ENCODE results near the gene TTF1.
A peak's percentile ranks its signal among the peaks of the same experiment; 100 is the strongest.

Gene TTF1

DNA sequence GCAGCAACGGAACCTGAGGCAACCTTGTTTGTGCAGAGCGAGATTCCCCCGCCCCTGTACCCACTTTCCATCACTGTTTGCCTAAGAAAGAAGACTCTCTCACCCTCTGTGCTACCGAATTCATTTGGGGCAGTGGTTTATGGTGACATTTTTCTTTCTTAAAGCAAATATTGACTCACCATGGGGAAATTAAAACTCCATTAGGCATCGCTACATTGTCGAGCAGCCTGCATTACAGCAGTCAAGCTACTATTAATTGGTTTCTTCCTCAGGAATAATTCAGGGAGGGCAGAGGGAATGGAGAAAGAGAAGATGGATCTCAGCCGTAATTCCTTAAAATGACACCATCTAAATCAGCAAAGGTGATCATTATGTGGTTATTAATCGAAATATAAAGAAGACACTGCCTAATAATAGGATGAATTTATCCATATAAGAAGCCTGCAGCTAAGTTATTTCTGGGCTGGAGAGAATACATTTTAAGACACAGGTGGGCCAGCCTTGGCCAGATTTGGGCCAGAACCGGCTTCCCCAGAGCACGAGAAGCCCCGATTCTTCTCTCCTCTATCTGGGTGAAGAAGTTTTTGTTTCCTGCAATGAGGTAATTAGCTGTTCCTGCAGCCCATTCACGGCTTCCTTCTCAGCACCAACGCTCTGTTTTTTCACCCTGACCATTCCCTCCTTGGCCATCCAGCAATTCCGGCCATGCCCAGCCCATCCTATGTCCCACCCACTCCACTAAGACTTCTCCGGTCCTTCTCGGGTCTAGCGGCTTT, 20.2 kb upstream of the TTF1 start:
- peaks cover 28% of the 10 kb centered on the region for H3K4me1 ChIP-seq (ENCODE audit: control insufficient read depth, low read depth, low read length)
- H3K4me3 ChIP-seq (ENCODE audit: low read length) = no peak overlapping the region
- no peak overlapping the region for H3K9ac ChIP-seq (ENCODE audit: low read length)
- no peaks in the 10 kb centered on the region for H3K9me3 ChIP-seq (ENCODE audit: control insufficient read depth, low read depth, low read length)
- peaks cover 39% of the 10 kb centered on the region for H3K27me3 ChIP-seq (ENCODE audit: control insufficient read depth, insufficient read depth, low read length)
- H3K27ac ChIP-seq (ENCODE audit: low read length) = no peak overlapping the region
- H3K36me3 ChIP-seq (ENCODE audit: control insufficient read depth, low read depth, low read length) = no peaks in the 10 kb centered on the region

DNA sequence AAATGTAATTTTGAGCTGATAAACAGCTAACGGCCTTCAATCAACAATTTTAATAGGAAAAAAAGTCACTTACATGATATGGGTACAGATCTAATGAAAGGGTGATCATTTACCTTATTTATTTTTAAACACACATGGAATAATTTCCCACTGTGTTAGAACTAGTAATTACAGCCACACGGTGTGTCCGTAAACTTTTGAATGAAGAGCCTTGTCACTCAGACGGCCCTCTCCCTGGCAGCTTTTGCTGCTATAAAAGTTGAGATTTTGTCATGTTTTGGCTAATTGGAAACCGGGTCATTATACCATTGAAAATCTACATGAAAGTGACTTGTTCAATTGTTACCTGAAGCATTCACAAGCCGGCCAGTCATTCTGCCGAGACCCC, 19.0 kb upstream of the TTF1 start:
- H3K36me3 ChIP-seq (ENCODE audit: control insufficient read depth, low read depth, low read length) = no peaks in the 10 kb centered on the region
- peaks cover 28% of the 10 kb centered on the region for H3K4me1 ChIP-seq (ENCODE audit: control insufficient read depth, low read depth, low read length)
- H3K27me3 ChIP-seq (ENCODE audit: control insufficient read depth, insufficient read depth, low read length) = peaks cover 39% of the 10 kb centered on the region
- H3K4me3 ChIP-seq (ENCODE audit: low read length) = peak overlapping the region; percentile 59
- no peak overlapping the region for H3K27ac ChIP-seq (ENCODE audit: low read length)
- peak overlapping the region; percentile 55 for H3K9ac ChIP-seq (ENCODE audit: low read length)
- no peaks in the 10 kb centered on the region for H3K9me3 ChIP-seq (ENCODE audit: control insufficient read depth, low read depth, low read length)

DNA sequence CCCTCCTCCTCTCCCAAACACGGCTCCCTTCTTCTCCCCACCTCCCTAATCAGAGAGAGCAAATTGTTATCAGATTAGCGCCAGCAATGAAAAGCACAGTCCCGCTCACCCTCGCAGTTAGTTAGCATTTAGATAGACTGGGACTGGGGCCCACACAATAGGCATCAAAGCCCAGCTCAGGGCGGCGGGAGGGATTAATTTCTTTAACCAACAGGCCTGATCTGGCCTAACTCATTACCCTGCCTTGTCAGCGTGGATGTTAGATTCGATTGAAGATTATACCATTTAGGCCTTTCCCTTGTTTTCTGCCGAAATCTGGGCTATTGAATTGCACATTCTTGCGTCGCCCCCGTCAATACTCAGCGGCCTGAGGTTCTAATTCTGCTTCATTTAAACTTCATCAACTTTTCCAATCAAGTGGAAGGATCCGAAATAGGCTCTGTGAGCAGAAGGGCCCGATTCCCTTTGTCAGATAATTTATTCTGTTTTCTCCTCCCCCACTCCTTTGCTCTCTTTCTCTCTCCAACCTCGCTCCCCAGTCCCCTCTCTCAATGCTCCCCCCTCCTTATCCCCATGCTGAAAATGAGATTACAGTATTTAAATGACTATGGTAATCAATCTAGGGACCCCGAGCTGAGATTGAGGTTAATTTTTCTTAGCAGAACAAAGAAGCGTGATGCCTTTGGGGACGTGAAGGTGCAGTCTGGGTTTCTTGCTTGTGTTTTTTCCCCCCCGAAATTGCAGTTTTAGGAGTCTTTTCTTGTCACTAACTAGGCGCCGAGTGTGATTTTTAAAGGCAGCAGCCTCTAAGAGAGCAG, 18.4 kb upstream of the TTF1 start:
- no peak overlapping the region for H3K27ac ChIP-seq (ENCODE audit: low read length)

DNA sequence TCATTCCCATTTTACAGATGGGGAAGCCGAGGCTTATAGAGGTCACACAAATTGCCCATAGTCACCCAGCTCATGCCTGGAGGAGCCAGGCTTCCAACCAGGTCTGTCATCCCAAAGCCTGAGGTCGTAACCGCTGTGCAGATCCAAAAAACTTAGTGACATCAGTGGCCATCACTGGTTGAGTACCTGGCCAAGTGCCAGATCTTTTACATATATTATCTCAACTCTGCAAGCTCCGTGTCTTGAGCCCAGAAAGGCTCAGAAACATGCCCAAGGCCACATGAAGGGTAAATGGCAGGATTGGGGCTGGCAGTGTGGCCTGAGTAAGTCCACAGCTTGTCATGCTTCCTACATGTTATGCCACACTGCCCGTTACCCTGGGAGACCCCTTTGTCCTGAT, 16.9 kb upstream of the TTF1 start:
- H3K4me1 ChIP-seq (ENCODE audit: control insufficient read depth, low read depth, low read length) = peaks cover 28% of the 10 kb centered on the region
- no peak overlapping the region for H3K9ac ChIP-seq (ENCODE audit: low read length)

More for the DNA sequence above, 18.4 kb upstream of the TTF1 start:
- Histone ChIP-seq H3K36me3 (ENCODE audit: control insufficient read depth, low read depth, low read length) (no peaks in the 10 kb centered on the region), H3K9ac (ENCODE audit: low read length) (peak overlapping the region; percentile 55), H3K4me3 (ENCODE audit: low read length) (peak overlapping the region; percentile 59), H3K27me3 (ENCODE audit: control insufficient read depth, insufficient read depth, low read length) (peaks cover 39% of the 10 kb centered on the region), H3K9me3 (ENCODE audit: control insufficient read depth, low read depth, low read length) (no peaks in the 10 kb centered on the region), H3K4me1 (ENCODE audit: control insufficient read depth, low read depth, low read length) (peaks cover 28% of the 10 kb centered on the region)

DNA sequence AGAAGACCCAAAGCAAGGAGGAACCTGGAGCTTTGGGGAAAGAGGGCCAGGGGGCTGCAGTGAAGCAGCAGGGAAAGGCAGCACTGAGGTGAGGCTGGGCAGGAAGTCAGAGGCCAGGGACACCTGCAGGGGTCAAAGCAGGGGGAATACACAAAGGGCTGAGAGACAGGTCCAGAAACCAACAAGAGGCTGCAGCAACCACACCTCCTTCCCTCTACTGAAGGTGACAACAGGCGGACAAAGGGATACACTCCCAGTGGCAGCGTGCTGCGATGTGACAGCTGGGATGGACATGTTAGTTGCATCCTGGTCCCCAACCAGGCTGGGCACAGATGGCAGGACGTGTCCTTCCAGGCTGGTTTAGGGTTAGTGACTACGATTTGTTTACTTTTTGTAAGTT, 15.9 kb upstream of the TTF1 start:
- Histone ChIP-seq H3K27me3 (ENCODE audit: control insufficient read depth, insufficient read depth, low read length) (peaks cover 39% of the 10 kb centered on the region), H3K36me3 (ENCODE audit: control insufficient read depth, low read depth, low read length) (no peaks in the 10 kb centered on the region), H3K4me1 (ENCODE audit: control insufficient read depth, low read depth, low read length) (peaks cover 28% of the 10 kb centered on the region), H3K27ac (ENCODE audit: low read length) (no peak overlapping the region), H3K4me3 (ENCODE audit: low read length) (no peak overlapping the region), H3K9me3 (ENCODE audit: control insufficient read depth, low read depth, low read length) (no peaks in the 10 kb centered on the region), H3K9ac (ENCODE audit: low read length) (no peak overlapping the region)

More for the DNA sequence above, 16.9 kb upstream of the TTF1 start:
- Histone ChIP-seq H3K36me3 (ENCODE audit: control insufficient read depth, low read depth, low read length) (no peaks in the 10 kb centered on the region), H3K27me3 (ENCODE audit: control insufficient read depth, insufficient read depth, low read length) (peaks cover 39% of the 10 kb centered on the region), H3K27ac (ENCODE audit: low read length) (no peak overlapping the region), H3K9me3 (ENCODE audit: control insufficient read depth, low read depth, low read length) (no peaks in the 10 kb centered on the region), H3K4me3 (ENCODE audit: low read length) (no peak overlapping the region)

DNA sequence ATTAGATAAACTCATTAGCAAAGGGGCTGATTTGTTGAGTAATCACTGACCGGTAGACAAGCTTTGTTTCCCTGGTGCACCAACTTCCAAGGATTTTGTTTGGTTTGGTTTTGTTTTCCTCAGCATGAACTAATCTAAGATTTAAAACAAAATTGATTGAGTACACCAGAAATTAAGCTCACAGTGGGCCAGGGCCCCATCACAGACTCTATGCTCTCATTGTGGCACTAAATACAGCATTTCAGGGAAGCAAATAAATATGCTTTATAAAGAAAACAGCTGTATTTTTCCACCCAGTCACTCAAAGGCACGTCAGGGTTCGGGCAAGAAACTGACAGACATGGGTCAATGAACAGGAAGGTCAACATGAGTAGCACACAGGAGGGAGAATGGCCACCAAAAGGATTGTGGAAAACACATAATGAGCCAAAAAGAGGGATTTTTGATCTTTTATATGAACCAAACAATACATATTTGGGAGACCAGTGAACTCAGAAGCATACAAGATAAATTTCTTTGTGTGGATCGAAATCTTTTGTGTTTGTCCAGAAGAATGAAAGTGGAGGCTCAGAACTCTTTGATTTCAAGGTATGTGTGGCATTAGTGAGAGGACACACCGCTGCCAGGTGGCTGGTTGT, 12.2 kb upstream of the TTF1 start:
- H3K9ac ChIP-seq (ENCODE audit: low read length) = no peak overlapping the region

DNA sequence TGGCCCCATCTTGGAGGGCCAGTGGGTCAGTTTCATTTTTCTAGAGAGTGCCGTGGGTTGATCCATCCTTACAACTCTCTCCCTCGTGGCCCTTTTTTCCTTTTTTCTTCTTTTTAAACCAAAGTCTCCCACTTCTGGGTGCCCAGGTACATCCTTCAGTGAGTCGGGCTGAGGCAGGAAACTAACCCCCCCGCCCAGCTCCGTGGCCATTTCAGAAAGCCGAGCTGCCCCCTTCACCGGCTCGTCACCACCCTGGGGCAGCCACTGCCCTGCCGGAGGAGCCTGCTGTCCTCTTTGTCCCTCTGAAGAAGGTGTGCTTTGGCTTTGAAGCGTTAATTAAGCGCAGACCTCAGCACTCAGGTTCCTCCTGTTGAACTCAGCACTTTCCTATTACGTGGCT, 8.5 kb upstream of the TTF1 start:
- Histone ChIP-seq H3K36me3 (ENCODE audit: control insufficient read depth, low read depth, low read length) (no peaks in the 10 kb centered on the region), H3K4me1 (ENCODE audit: control insufficient read depth, low read depth, low read length) (peaks cover 16% of the 10 kb centered on the region), H3K27ac (ENCODE audit: low read length) (no peak overlapping the region), H3K9me3 (ENCODE audit: control insufficient read depth, low read depth, low read length) (no peaks in the 10 kb centered on the region), H3K4me3 (ENCODE audit: low read length) (peak overlapping the region; percentile 0), H3K9ac (ENCODE audit: low read length) (no peak overlapping the region), H3K27me3 (ENCODE audit: control insufficient read depth, insufficient read depth, low read length) (peaks cover 56% of the 10 kb centered on the region)

More for the DNA sequence above, 12.2 kb upstream of the TTF1 start:
- Histone ChIP-seq H3K27ac (ENCODE audit: low read length) (no peak overlapping the region), H3K4me3 (ENCODE audit: low read length) (no peak overlapping the region), H3K27me3 (ENCODE audit: control insufficient read depth, insufficient read depth, low read length) (peaks cover 39% of the 10 kb centered on the region), H3K36me3 (ENCODE audit: control insufficient read depth, low read depth, low read length) (no peaks in the 10 kb centered on the region), H3K9me3 (ENCODE audit: control insufficient read depth, low read depth, low read length) (no peaks in the 10 kb centered on the region), H3K4me1 (ENCODE audit: control insufficient read depth, low read depth, low read length) (peaks cover 16% of the 10 kb centered on the region)

DNA sequence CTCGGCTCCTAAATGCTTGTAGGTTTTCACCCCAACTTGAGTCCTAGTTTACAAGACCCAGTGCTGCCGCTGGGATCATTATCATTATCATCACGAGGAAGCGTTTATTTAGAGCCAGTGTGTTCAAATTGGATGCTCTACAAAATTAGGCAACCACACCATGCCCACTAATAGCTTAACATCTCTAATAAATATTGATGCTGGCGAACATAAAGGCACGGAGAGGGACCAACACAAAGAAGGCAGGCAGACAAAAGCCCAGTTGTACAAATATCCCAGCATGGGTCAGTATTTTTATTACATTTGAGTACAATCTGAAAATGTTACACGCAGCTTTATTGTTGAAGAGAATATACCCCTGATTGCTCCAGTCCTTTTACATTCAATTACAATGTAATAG, 8.1 kb upstream of the TTF1 start:
- Histone ChIP-seq H3K9me3 (ENCODE audit: control insufficient read depth, low read depth, low read length) (no peaks in the 10 kb centered on the region), H3K4me1 (ENCODE audit: control insufficient read depth, low read depth, low read length) (peaks cover 16% of the 10 kb centered on the region), H3K4me3 (ENCODE audit: low read length) (no peak overlapping the region), H3K9ac (ENCODE audit: low read length) (no peak overlapping the region), H3K36me3 (ENCODE audit: control insufficient read depth, low read depth, low read length) (no peaks in the 10 kb centered on the region), H3K27me3 (ENCODE audit: control insufficient read depth, insufficient read depth, low read length) (peaks cover 61% of the 10 kb centered on the region), H3K27ac (ENCODE audit: low read length) (no peak overlapping the region)

DNA sequence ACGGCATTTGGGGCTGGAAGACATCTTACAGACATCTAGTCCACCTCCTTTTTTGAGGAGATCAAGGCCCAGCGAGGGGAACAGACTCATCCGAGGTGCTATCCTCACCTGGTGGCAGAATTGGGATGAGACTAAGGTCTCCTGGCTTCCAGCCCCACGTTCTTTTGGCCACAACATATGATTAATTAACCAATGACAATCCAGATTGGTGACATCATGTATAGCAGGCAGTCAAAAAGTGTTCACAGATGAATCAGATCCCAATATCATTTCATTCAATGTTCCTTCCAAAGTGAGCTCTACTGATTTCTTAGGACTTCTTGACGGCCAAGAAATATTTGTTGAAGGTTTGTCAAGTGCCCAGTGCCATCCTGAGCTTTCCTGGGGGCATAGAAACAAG, 7.3 kb upstream of the TTF1 start:
- Histone ChIP-seq H3K27me3 (ENCODE audit: control insufficient read depth, insufficient read depth, low read length) (peaks cover 69% of the 10 kb centered on the region), H3K9me3 (ENCODE audit: control insufficient read depth, low read depth, low read length) (no peaks in the 10 kb centered on the region)

DNA sequence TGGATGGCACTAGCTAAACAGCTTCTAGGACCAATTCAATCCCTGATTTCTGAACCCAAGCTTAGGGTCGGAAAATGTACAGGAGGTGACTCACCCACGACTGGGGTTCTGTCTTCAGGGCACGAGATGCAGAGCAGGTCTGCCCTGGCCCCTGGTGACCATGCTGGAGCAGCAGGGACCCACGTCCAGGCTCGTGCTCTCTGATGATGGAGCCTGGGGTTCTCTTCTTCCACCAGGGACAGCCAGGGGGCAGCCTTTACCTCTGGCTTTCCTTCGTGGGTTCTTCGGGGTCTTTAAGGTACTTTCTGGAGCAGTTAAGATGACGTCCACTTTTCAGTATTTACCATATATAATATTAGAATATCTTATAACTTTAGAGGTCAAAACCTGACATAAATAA, 5.4 kb upstream of the TTF1 start:
- H3K27ac ChIP-seq (ENCODE audit: low read length) = no peak overlapping the region
- H3K4me1 ChIP-seq (ENCODE audit: control insufficient read depth, low read depth, low read length) = peaks cover 17% of the 10 kb centered on the region
- no peak overlapping the region for H3K9ac ChIP-seq (ENCODE audit: low read length)
- peaks cover 80% of the 10 kb centered on the region for H3K27me3 ChIP-seq (ENCODE audit: control insufficient read depth, insufficient read depth, low read length)
- no peak overlapping the region for H3K4me3 ChIP-seq (ENCODE audit: low read length)
- H3K36me3 ChIP-seq (ENCODE audit: control insufficient read depth, low read depth, low read length) = no peaks in the 10 kb centered on the region
- no peaks in the 10 kb centered on the region for H3K9me3 ChIP-seq (ENCODE audit: control insufficient read depth, low read depth, low read length)

More for the DNA sequence above, 7.3 kb upstream of the TTF1 start:
- H3K36me3 ChIP-seq (ENCODE audit: control insufficient read depth, low read depth, low read length) = no peaks in the 10 kb centered on the region
- no peak overlapping the region for H3K4me3 ChIP-seq (ENCODE audit: low read length)
- H3K4me1 ChIP-seq (ENCODE audit: control insufficient read depth, low read depth, low read length) = peaks cover 16% of the 10 kb centered on the region
- no peak overlapping the region for H3K27ac ChIP-seq (ENCODE audit: low read length)
- no peak overlapping the region for H3K9ac ChIP-seq (ENCODE audit: low read length)

DNA sequence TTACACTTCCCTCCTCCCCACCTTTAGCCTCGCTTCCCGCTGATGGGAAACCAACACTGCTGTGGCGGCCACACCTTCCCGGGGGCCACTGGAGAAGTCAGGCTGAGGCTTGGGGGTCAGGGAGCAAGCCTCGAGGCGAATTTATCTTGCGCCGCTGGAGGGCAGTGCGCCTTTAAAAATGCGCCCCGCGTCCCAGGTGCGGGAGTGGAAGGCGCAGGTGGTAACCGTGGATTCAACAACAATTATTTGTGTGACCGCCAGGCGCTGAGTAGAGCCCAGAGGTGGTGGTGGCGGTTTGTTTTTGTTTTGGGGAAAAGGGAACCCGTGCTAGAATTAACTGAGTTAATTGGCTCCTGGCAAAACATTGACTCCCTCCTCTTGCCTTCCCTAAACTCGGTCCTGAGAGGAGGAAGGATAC, 4.5 kb upstream of the TTF1 start:
- peaks cover 20% of the 10 kb centered on the region for H3K4me1 ChIP-seq (ENCODE audit: control insufficient read depth, low read depth, low read length)
- no peak overlapping the region for H3K27ac ChIP-seq (ENCODE audit: low read length)
- H3K9ac ChIP-seq (ENCODE audit: low read length) = no peak overlapping the region
- no peaks in the 10 kb centered on the region for H3K36me3 ChIP-seq (ENCODE audit: control insufficient read depth, low read depth, low read length)
- H3K4me3 ChIP-seq (ENCODE audit: low read length) = peak overlapping the region; percentile 62
- no peaks in the 10 kb centered on the region for H3K9me3 ChIP-seq (ENCODE audit: control insufficient read depth, low read depth, low read length)
- peaks cover 79% of the 10 kb centered on the region for H3K27me3 ChIP-seq (ENCODE audit: control insufficient read depth, insufficient read depth, low read length)
